Breast epithelium (tissue), 4 donors: ENCODE results near the gene ZSCAN29. TPM values are rescaled to one million over a fixed set of nuclear protein-coding genes. Genes with fewer than 3 reads are reported as not detected.

ENCODE experiments used
- DNase-seq, 2 donors: peaks; one replicate each; pipeline ENCODE4 v3.0.0-alpha.2; 2019; ENCODE audit warnings: low spot score in 2 of 2
- H3K27ac ChIP-seq, 2 donors: fragments of 200-600 bp; sonication (generic) in 1 of 2; one replicate each; pipeline ENCODE4 v1.5.1; 2016 to 2019; ENCODE audit warnings: mild to moderate bottlenecking in 1 of 2
- H3K27me3 ChIP-seq, 2 donors: fragments of 200-600 bp; sonication (generic) in 1 of 2; one replicate each; pipeline versions ENCODE4 v1.5.1 to v1.6.0; 2017 to 2019; ENCODE audit warnings: control low read depth in 1 of 2, mild to moderate bottlenecking in 1 of 2
- H3K36me3 ChIP-seq: fragments of 200-600 bp; one replicate; pipeline ENCODE4 v1.5.1; 2019
- H3K4me1 ChIP-seq, 2 donors: fragments of 200-600 bp; sonication (generic); one replicate each; pipeline ENCODE4 v1.5.1; 2016 to 2019; ENCODE audit warnings: control low read depth in 1 of 2
- H3K4me3 ChIP-seq, 3 donors: fragments of 200-600 bp; sonication (generic); 1 replicate in 2 of 3; 2 replicates in 1 of 3; pipeline ENCODE4 v1.5.1; 2016 to 2019; ENCODE audit warnings: mild to moderate bottlenecking in 3 of 3, moderate library complexity in 2 of 3
- H3K9me3 ChIP-seq, 2 donors: fragments of 200-600 bp; sonication (generic) in 1 of 2; one replicate each; pipeline ENCODE4 v1.5.1; 2016 to 2019; ENCODE audit warnings: control low read depth in 1 of 2
- CTCF ChIP-seq, 3 donors: fragments of 450-650 bp; IDR thresholded peaks; one replicate each; pipeline ENCODE4 v1.5.1; 2016 to 2017; ENCODE audit warnings: antibody characterized with exemption in 3 of 3, mild to moderate bottlenecking in 3 of 3, moderate library complexity in 3 of 3
- POLR2A ChIP-seq: fragments of 450-650 bp; IDR thresholded peaks from one replicate; pipeline ENCODE4 v1.6.1; 2016; ENCODE audit warnings: antibody characterized with exemption, mild to moderate bottlenecking, moderate library complexity
- POLR2AphosphoS5 ChIP-seq, 3 donors: sonication (generic); formaldehyde crosslinking; IDR thresholded peaks; one replicate each; pipeline ENCODE4 v1.6.1; 2017; ENCODE audit warnings: antibody characterized with exemption in 3 of 3
- intact Hi-C: fragments of 100-400 bp; cut with DNase I; formaldehyde crosslinking; loops from one replicate; pipeline ENCODE4 v1.15.1; 2023; ENCODE audit warnings: low total_unique reads
- total RNA-seq, 3 donors: library from RNA; depleted of rRNA; stranded (reverse); fragments of >200 nt; gene quantifications; one replicate each; pipeline ENCODE4 v1.1.0, GENCODE V29; 2016

Gene ZSCAN29
- total RNA-seq, 3 donors from 2014 or later: 19.5 to 24.9 (median 24.7) TPM

GRCh38 chr15:43410572-43411214, 39.9 kb upstream of the ZSCAN29 start:
- no peak for TF ChIP-seq POLR2A
- no peak for TF ChIP-seq CTCF (IDR thresholded peaks at IDR 0.05)
- no peak for TF ChIP-seq POLR2AphosphoS5 (IDR thresholded peaks at IDR 0.05)
- intact Hi-C loops: no loop called here
- no peak for DNase-seq

GRCh38 chr15:43408789-43409188, 37.9 kb upstream of the ZSCAN29 start:
- TF ChIP-seq CTCF (IDR thresholded peaks at IDR 0.05) (no peak), POLR2AphosphoS5 (IDR thresholded peaks at IDR 0.05) (no peak), POLR2A (no peak)
- Histone ChIP-seq H3K27ac (no peak overlapping the region), H3K4me3 (no peak overlapping the region), H3K27me3 (no peaks in the 10 kb centered on the region), H3K9me3 (no peaks in the 10 kb centered on the region), H3K4me1 (no peaks in the 10 kb centered on the region), H3K36me3 (peaks cover 22% of the 10 kb centered on the region)
- DNase-seq: no peak
- intact Hi-C loops: no loop called here

More at GRCh38 chr15:43410572-43411214, 39.9 kb upstream of the ZSCAN29 start:
- Histone ChIP-seq H3K4me3 (no peak overlapping the region), H3K9me3 (no peaks in the 10 kb centered on the region), H3K27ac (no peak overlapping the region), H3K27me3 (no peaks in the 10 kb centered on the region), H3K4me1 (no peaks in the 10 kb centered on the region), H3K36me3 (peaks cover 28% of the 10 kb centered on the region)

GRCh38 chr15:43406808-43407207, 36.0 kb upstream of the ZSCAN29 start:
- no peak for DNase-seq
- Histone ChIP-seq H3K27ac (no peak overlapping the region), H3K36me3 (peaks cover 22% of the 10 kb centered on the region), H3K4me3 (no peak overlapping the region), H3K9me3 (no peaks in the 10 kb centered on the region), H3K4me1 (no peaks in the 10 kb centered on the region), H3K27me3 (no peaks in the 10 kb centered on the region)
- TF ChIP-seq CTCF (IDR thresholded peaks at IDR 0.05) (no peak), POLR2A (no peak), POLR2AphosphoS5 (IDR thresholded peaks at IDR 0.05) (no peak)
- intact Hi-C loops: no loop called here

GRCh38 chr15:43406189-43406588, 35.3 kb upstream of the ZSCAN29 start:
- H3K36me3 ChIP-seq: peaks cover 22% of the 10 kb centered on the region
- no peak for TF ChIP-seq POLR2A
- H3K4me1 ChIP-seq: no peaks in the 10 kb centered on the region
- no peak overlapping the region for H3K4me3 ChIP-seq
- DNase-seq: no peak
- H3K9me3 ChIP-seq: no peaks in the 10 kb centered on the region
- intact Hi-C loops: no loop called here
- no peak overlapping the region for H3K27ac ChIP-seq
- H3K27me3 ChIP-seq: no peaks in the 10 kb centered on the region

GRCh38 chr15:43404130-43404529, 33.3 kb upstream of the ZSCAN29 start:
- no peak overlapping the region for H3K27ac ChIP-seq
- H3K9me3 ChIP-seq: no peaks in the 10 kb centered on the region
- TF ChIP-seq POLR2A (no peak), POLR2AphosphoS5 (IDR thresholded peaks at IDR 0.05) (no peak), CTCF (IDR thresholded peaks at IDR 0.05) (no peak)
- H3K4me1 ChIP-seq: no peaks in the 10 kb centered on the region
- DNase-seq: no peak
- intact Hi-C loops: no loop called here
- peaks cover 20% of the 10 kb centered on the region for H3K36me3 ChIP-seq
- no peak overlapping the region for H3K4me3 ChIP-seq
- H3K27me3 ChIP-seq: no peaks in the 10 kb centered on the region
